GM21576 (cell line): ENCODE measurements around the gene REXO4.
"Not testable (repeated sequence)": the region's sequence is repeated elsewhere in the genome, so short reads cannot be mapped to it uniquely, and the experiment has no call there.

Experiments used
- ATAC-seq: cut with Tn5 transposase; IDR thresholded peaks from one replicate; pipeline ENCODE4 v1.9.1; 2021; ENCODE audit warnings: mild to moderate bottlenecking, moderate library complexity; ENCODE audit not compliant: unreplicated experiment

Gene REXO4

DNA sequence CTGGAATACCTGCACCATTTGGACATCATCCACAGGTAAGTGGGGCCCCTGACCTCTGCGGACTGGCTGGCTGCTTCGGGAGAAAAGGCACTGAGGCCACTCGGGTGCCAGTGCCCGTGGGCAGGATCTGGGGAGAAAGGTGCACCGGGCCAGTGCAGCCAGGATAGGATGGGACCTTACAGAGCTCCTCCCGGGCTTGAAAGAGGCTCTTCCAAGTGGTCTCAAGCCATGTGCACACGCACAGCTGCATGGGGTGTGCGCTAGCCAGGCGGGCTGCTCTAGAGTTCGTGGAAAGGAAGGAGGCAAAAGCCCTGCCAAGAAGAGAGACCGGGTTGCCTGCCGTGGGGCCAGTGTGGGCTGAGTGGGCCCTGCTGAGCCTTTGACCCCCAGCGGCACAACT, 28.2 kb downstream of the REXO4 start:
- ATAC-seq = no peak

DNA sequence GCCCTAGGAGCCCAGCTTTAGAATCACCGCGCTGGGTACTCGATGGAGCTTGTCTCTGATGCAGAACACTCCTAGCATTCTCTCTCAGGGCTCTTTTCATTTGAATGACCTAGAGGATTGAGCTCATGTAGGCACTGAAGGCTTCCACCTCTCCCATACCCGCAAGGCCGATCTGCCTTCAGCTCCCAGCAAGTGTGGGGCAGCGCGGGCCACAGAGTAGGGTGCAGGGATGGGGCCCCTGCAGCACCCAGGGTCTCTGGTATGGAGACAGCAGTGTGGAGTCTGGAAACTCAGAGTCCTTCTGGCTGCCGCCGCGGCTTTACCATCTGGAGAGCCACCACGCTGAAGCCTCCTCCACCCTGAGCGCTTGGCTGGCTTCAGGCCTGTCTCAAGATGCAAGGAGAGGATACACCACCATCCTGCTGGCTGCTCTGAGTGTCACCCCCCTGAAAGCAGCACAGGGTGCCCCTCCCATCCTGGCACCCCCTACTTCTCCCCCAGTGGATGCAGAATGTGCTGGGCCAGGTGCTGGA, 28.7 kb downstream of the REXO4 start:
- ATAC-seq = no peak

- no peak for ATAC-seq
These were observed 30.1 kb downstream of the REXO4 start for GRCh38 chr9:133387680-133388079.

- ATAC-seq = no peak
These were observed 31.5 kb downstream of the REXO4 start for GRCh38 chr9:133386338-133386737.

- ATAC-seq = no peak
These were observed 32.4 kb downstream of the REXO4 start for GRCh38 chr9:133385452-133385851.

GRCh38 chr9:133384736-133385321, 33.0 kb downstream of the REXO4 start:
- ATAC-seq = no peak

GRCh38 chr9:133383438-133383837, 34.4 kb downstream of the REXO4 start:
- ATAC-seq = no peak

- ATAC-seq = no peak
These were observed 35.2 kb downstream of the REXO4 start for GRCh38 chr9:133382507-133383141.

DNA sequence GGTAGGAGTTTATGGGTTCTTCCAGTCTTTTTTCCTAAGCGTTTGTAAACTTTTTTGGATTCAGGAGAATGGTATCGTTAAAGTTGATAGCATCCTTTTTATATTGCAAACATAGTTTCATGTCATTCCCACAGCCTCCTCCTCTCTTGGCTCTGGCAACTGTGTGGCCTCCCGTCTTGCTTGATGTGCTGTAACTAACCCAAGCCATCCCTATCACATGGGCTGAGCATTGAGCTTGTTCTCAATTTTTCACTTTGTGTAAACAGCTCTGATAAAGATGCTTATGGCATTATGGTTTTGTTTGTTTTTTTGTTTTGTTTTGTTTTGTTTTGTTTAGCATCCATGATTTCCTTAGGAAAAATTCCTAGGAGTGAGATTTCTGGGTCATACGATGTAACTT, 37.1 kb downstream of the REXO4 start:
- no peak for ATAC-seq

GRCh38 chr9:133379153-133380086, 38.4 kb downstream of the REXO4 start:
- no peak for ATAC-seq

DNA sequence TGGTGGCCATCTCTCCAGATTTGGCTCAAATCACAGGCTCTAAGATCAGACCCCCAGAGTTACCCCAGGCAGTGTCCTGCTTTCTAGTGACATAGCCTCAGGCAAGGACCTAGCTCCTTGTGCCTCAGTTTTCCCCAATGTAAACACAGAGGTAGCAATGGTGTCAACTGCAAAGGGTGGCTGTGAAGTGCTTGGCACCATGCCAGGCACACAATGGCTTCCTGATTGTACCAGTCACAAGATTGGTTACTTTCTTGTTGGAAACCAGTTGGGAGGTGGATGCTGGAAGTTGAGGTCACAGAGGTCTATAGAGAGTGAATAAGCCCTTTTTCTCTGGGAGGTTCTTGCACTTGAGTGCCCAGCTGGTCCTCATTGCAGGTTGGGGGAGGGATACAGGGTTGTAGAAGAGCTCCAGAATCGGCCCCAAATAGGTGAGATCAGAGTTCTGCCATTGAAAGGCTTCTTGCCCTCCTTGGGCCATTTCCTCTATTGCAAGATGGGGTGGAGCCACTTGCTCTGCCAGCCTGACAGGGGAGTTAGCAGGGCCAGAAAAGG, 39.3 kb downstream of the REXO4 start:
- no peak for ATAC-seq

DNA sequence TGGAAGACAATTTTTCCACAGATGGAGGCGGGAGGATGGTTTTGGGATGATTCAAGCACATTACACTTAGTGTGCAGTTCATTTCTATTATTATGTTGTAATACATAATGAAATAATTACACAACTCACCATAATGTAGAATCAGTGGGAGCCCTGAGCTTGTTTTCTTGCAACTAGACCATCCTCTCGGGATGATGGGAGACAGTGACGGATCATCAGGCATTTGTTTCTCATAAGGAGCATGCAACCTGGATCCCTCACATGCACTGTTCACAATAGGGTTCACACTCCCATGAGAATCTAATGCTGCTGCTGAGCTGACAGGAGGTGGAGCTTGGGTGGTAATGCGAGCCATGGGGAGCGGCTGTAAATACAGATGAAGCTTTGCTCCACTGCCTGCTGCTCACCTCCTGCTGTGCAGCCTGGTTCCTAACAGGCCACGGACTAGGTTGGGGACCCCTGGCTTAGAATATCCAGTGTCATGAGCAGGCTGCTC, 40.0 kb downstream of the REXO4 start:
- ATAC-seq = no peak

DNA sequence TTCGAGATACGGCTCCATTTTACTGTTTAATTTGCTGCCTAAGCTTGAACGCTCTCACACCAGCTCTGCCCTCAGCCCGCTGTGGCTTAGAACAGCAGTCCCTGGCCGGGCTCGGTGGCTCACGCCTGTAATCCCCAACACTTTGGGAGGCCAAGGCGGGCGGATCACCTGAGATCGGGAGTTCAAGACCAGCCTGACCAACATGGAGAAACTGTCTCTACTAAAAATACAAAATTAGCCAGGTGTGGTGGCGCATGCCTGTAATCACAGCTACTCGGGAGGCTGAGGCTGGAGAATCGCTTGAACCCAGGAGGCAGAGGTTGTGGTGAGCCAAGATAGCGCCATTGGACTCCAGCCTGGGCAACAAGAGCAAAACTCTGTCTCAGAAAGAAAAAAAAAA, 40.5 kb downstream of the REXO4 start:
- not testable (repeated sequence) for ATAC-seq

DNA sequence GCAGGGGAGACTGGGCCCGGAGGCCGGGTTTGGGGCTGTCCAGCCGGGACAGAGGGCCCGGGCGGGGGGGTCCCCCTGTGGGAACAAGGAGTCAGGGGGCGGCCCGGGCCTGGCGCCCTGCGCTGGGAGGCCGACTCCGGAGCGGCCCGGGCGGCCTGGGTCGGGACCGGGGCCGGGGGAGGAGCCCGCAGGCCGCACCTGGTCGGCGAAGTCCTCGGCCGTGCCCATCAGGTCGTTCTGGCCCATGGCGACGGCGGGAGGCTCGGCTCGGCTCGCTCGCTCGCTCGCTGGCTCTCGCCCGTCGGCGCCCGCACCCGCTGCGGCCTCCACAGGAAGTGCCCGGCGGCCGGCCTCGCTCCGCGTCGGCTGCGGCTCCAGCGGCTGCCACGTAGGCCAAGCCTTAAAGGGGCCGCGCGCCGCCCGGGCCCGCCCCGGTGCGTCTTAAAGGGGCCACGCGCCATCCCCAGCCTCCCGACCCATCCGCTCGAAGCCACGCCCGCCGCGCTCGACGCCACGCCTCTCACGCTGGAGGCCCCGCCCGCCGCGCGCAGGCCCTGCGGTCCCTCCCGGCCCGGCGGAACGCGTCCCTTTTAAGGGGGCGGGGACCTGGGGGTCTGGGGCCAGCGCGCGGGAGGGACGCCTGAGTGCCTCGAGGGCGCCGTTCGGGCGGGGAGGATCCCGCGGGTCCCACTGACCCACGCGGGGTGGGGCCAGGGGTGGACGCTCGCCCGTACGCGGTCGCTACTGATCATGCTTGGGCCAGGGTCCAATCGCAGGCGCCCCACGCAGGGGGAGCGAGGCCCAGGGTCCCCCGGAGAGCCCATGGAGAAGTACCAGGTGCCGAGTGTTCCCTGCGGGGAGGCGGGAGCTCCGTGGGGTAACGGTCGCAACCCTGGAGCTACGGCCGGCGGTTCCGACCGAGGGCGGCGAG, 41.8 kb downstream of the REXO4 start, which contains the start of the genes STKLD1 and SURF4:
TSS of gene STKLD1 (plus strand) at position 643 of the 931 bp plus-strand sequence. CDS start at position 751, 108 bp downstream.
TSS of gene SURF4 (minus strand) at position 337 of the 931 bp plus-strand sequence. CDS start at position 246, 91 bp downstream.
- ATAC-seq = peak; percentile 87

GRCh38 chr9:133375116-133375723, 42.6 kb downstream of the REXO4 start:
- ATAC-seq = peak; percentile 10

DNA sequence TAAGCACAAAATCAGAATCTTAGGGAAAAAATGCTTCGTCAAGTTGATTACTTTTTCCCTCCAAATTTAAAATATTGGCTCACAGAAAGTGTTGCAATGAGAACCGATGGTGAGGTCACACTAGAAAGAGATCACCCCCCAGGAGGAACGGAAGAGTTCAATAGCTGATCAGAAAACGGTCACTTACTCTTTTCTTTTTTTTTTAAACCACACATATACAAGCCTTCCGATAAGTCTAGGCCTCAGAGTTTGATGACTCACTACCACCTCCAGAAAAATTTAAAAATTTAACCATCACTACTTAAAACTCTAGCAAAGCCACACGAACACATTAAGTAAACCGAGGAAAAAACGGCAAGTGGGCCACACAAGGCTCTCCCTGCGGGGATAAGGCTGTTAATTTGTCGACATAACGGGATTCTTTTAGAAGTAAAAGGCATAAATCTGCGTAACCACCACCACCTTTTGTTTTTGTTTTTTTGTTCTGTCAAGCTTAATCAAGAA, 43.1 kb downstream of the REXO4 start:
- ATAC-seq = no peak

GRCh38 chr9:133372144-133372543, 45.7 kb downstream of the REXO4 start:
- ATAC-seq = no peak

DNA sequence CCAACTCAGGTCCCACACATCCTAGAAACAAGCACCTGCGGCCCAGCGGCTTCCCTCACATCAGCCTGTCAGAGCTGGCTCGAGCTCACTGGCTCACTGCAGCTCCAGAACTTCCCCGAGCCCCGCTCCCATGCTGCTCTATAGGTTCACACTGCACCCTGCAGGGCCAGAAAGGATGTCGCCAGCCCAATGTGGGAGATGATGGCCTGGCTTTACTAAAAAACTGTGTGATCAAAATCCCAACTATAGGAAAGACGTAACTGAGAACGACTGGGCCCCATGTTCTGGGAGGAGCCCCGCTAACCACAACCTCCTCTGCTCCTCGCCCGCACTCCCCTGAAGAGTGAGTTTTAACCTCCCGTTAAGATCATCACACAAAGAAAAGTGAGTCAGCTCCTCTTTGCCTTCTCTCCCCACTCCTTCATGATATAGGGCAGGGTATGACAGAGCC, 46.5 kb downstream of the REXO4 start:
- no peak for ATAC-seq

DNA sequence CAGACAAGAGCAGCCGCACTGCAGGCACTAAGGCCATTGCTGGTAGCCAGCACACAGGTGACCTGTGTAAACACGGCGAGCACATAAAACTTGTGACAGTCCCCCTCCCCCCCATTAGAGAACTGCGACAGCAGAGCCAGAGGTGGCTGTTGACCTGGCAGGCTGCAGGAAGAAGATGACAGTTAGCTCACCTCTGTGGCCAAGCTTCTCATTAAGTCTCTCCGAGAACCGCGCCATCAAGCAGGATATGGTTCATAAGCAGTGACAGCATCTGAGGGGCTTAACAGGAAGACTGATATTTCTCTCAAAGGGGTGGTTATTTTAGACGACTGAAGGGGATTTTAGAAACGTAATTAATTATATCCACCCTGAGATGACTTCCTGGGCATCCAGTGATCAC, 47.1 kb downstream of the REXO4 start:
- ATAC-seq = no peak
